Epithelial cell of esophagus (primary cell): ENCODE measurements around the gene TMSB10.
"Not testable (repeated sequence)": the region's sequence is repeated elsewhere in the genome, so short reads cannot be mapped to it uniquely, and the experiment has no call there.

Experiments used
- DNase-seq: peaks from one replicate; pipeline ENCODE4 v3.0.0; 2010; ENCODE audit warnings: low read depth
- H3K4me3 ChIP-seq: 2 replicates; pipeline ENCODE4 v1.5.1; 2011; ENCODE audit warnings: mild to moderate bottlenecking, low read length, control low read depth
- TF ChIP-seq, protein P1 (sequence below): IDR thresholded peaks from 2 replicates; pipeline ENCODE4 v1.5.1; 2011; ENCODE audit warnings: low read depth, mild to moderate bottlenecking, low read length, control low read depth, inconsistent platforms; ENCODE audit not compliant: insufficient read depth; ENCODE audit errors: missing control alignments

TMSB10 gene

DNA sequence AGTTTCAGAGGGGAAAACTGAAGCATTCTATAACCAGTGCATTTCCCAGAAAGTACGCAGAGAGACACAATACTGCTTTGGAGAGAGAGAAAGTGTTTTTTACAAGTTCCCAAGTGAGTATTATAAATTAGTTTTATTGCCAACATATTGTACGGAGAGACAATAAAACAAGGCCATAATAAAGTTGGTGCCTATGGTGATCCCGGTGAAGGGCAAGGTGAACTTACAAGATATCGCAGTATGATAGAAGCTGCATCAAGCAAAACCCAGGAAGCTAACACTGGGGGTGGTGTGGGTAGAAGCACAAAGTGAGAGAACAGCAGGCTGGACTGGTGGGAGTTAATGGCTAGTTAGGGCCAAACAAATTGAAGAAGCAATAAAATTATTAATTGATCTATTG, 7.5 kb downstream of the TMSB10 start:
- DNase-seq = no peak
- TF ChIP-seq, protein P1, sequence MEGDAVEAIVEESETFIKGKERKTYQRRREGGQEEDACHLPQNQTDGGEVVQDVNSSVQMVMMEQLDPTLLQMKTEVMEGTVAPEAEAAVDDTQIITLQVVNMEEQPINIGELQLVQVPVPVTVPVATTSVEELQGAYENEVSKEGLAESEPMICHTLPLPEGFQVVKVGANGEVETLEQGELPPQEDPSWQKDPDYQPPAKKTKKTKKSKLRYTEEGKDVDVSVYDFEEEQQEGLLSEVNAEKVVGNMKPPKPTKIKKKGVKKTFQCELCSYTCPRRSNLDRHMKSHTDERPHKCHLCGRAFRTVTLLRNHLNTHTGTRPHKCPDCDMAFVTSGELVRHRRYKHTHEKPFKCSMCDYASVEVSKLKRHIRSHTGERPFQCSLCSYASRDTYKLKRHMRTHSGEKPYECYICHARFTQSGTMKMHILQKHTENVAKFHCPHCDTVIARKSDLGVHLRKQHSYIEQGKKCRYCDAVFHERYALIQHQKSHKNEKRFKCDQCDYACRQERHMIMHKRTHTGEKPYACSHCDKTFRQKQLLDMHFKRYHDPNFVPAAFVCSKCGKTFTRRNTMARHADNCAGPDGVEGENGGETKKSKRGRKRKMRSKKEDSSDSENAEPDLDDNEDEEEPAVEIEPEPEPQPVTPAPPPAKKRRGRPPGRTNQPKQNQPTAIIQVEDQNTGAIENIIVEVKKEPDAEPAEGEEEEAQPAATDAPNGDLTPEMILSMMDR = no peak
- H3K4me3 ChIP-seq = no peak overlapping the region

GRCh38 chr2:84914334-84914733, 8.9 kb downstream of the TMSB10 start:
- TF ChIP-seq, protein P1 = no peak
- H3K4me3 ChIP-seq = no peak overlapping the region
- no peak for DNase-seq

DNA sequence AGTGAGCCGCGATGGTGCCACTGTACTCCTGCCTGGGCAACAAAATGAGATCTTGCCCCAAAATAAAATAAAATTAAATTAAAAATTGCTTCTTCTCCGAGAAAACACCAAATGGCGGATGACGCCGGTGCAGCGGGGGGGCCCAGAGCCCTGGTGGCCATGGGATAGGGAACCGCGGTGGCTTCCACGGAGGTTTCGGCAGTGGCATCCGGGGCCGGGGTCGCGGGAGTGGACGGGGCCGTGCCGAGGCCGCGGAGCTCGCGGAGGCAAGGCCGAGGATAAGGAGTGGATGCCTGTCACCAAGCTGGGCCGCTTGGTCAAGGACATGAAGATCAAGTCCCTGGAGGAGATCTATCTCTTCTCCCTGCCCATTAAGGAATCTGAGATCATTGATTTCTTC, 10.2 kb downstream of the TMSB10 start:
- not testable (repeated sequence) for DNase-seq, H3K4me3 ChIP-seq

GRCh38 chr2:84917821-84918220, 12.4 kb downstream of the TMSB10 start:
- DNase-seq, H3K4me3 ChIP-seq: not testable (repeated sequence)

DNA sequence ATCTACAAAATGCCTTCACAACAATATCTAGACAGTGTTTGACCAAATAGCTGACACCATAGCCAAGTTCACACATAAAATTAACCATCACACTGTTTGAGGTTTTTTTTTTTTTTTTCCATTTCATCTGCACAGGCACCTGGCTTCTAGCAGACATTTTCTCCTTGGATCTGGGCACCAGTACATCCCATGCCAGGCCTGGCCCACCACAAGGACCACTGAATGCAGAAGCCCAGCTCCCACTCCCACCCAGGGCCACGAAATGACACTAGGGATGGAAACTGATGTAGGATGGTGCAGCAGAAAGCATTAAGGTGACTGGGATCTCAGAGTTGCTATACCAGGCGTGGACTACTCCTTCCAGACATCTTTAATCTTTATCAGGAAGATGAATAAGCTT, 13.0 kb downstream of the TMSB10 start:
- no peak overlapping the region for H3K4me3 ChIP-seq
- TF ChIP-seq, protein P1 = no peak
- DNase-seq = no peak

- peak; percentile 97 for DNase-seq
- TF ChIP-seq, protein P1 = no peak
- peak overlapping the region; percentile 2 for H3K4me3 ChIP-seq
Observed at GRCh38 chr2:84919885-84920580, 14.6 kb downstream of the TMSB10 start.

- no peak overlapping the region for H3K4me3 ChIP-seq
- TF ChIP-seq, protein P1 = no peak
- DNase-seq = no peak
Observed at GRCh38 chr2:84923009-84923408, 17.6 kb downstream of the TMSB10 start.
